Osteocyte (in vitro differentiated cells): Measurements from ENCODE around the gene CYB561. TPM values are rescaled to one million over a fixed set of nuclear protein-coding genes. Genes with fewer than 3 reads are reported as not detected.

Experiments used
- DNase-seq: peaks from one replicate; pipeline ENCODE4 v3.0.0; 2021; ENCODE audit warnings: mixed read lengths; ENCODE audit not compliant: unreplicated experiment; ENCODE audit errors: extremely low spot score
- H3K27ac Mint-ChIP-seq: one replicate; pipeline ENCODE4 v1.8.0; 2021; ENCODE audit warnings: mild to moderate bottlenecking, mixed read lengths; ENCODE audit not compliant: unreplicated experiment
- H3K27me3 Mint-ChIP-seq: one replicate; pipeline ENCODE4 v1.8.0; 2021; ENCODE audit warnings: mixed read lengths; ENCODE audit not compliant: unreplicated experiment
- H3K36me3 Mint-ChIP-seq: one replicate; pipeline ENCODE4 v1.8.0; 2021; ENCODE audit warnings: mixed read lengths; ENCODE audit not compliant: unreplicated experiment
- H3K4me1 Mint-ChIP-seq: one replicate; pipeline ENCODE4 v1.8.0; 2021; ENCODE audit warnings: mixed read lengths; ENCODE audit not compliant: unreplicated experiment
- H3K4me3 Mint-ChIP-seq: one replicate; pipeline ENCODE4 v1.8.0; 2021; ENCODE audit warnings: mild to moderate bottlenecking, moderate library complexity, mixed read lengths; ENCODE audit not compliant: unreplicated experiment
- H3K9me3 Mint-ChIP-seq: one replicate; pipeline ENCODE4 v1.8.0; 2021; ENCODE audit warnings: mixed read lengths; ENCODE audit not compliant: unreplicated experiment
- CTCF ChIP-seq: fragments of 200-600 bp; sonication (generic); IDR thresholded peaks from 2 replicates; pipeline ENCODE4 v1.5.0; 2021; ENCODE audit warnings: antibody characterized with exemption, mild to moderate bottlenecking, moderate library complexity
- total RNA-seq: library from RNA; stranded (reverse); gene quantifications from 2 replicates; pipeline ENCODE4 v1.2.1, GENCODE V29; 2021

The CYB561 gene
- total RNA-seq, 1 donor from 2014 or later, result 5.7 TPM

- no peak for TF ChIP-seq CTCF
- Mint-ChIP-seq H3K9me3 (no peaks in the 10 kb centered on the region), H3K4me1 (peaks cover 6% of the 10 kb centered on the region), H3K27me3 (peaks cover 7% of the 10 kb centered on the region), H3K27ac (no peak overlapping the region), H3K36me3 (no peaks in the 10 kb centered on the region), H3K4me3 (no peak overlapping the region)
- DNase-seq, result no peak
Measured at GRCh38 chr17:63483038-63483437, 36.9 kb upstream of the CYB561 start.

DNA sequence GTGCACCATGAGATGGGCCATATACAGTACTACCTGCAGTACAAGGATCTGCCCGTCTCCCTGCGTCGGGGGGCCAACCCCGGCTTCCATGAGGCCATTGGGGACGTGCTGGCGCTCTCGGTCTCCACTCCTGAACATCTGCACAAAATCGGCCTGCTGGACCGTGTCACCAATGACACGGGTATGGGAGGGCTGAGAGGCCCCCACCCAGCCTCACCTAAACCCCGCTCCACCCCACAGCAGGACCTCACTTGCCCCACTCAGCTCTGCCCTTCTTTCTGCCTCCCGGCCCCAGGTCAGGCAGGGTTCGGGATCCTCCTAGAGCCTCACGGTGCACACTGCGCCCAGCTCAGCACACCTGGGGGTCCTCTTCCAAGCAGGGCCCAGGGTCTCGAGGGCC lies 36.4 kb upstream of the CYB561 start:
- Mint-ChIP-seq H3K4me1 (peaks cover 12% of the 10 kb centered on the region), H3K27ac (no peak overlapping the region), H3K27me3 (peaks cover 6% of the 10 kb centered on the region), H3K9me3 (no peaks in the 10 kb centered on the region), H3K36me3 (no peaks in the 10 kb centered on the region), H3K4me3 (no peak overlapping the region)
- no peak for TF ChIP-seq CTCF
- no peak for DNase-seq

- DNase-seq, result no peak
- H3K36me3 Mint-ChIP-seq, result no peaks in the 10 kb centered on the region
- no peak overlapping the region for H3K27ac Mint-ChIP-seq
- no peak overlapping the region for H3K4me3 Mint-ChIP-seq
- H3K9me3 Mint-ChIP-seq, result no peaks in the 10 kb centered on the region
- no peak for TF ChIP-seq CTCF
- peaks cover 13% of the 10 kb centered on the region for H3K4me1 Mint-ChIP-seq
- H3K27me3 Mint-ChIP-seq, result peaks cover 2% of the 10 kb centered on the region
Measured at GRCh38 chr17:63481488-63481870, 35.4 kb upstream of the CYB561 start.

GRCh38 chr17:63480826-63481487 lies 34.9 kb upstream of the CYB561 start:
- Mint-ChIP-seq H3K27me3 (peaks cover 2% of the 10 kb centered on the region), H3K9me3 (no peaks in the 10 kb centered on the region), H3K27ac (no peak overlapping the region), H3K4me3 (no peak overlapping the region), H3K36me3 (no peaks in the 10 kb centered on the region), H3K4me1 (peaks cover 13% of the 10 kb centered on the region)
- DNase-seq, result no peak
- no peak for TF ChIP-seq CTCF

DNA sequence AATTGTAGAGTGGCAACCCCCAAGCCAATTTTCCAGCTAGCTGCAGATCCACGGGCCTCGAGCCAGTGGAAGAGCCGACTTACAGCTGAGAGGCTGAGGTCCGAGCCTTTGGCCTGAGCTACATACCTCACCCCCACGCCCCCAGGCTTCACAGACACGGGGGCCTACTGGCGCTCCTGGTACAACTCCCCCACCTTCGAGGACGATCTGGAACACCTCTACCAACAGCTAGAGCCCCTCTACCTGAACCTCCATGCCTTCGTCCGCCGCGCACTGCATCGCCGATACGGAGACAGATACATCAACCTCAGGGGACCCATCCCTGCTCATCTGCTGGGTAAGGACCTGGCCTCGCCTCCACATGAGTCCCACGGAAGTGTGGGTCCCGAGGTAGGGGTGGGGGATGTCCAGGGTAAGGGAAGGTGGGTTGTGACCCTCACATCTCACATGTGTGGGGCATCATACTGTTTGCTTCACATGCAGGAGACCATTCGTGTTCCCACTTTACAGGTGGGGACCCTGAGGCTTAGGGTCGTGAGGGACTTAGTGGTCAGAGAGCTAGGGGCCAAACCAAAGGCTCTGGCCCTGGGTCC lies 34.2 kb upstream of the CYB561 start:
- H3K9me3 Mint-ChIP-seq, result no peaks in the 10 kb centered on the region
- no peak overlapping the region for H3K4me3 Mint-ChIP-seq
- peaks cover 13% of the 10 kb centered on the region for H3K4me1 Mint-ChIP-seq
- TF ChIP-seq CTCF, result no peak
- no peaks in the 10 kb centered on the region for H3K36me3 Mint-ChIP-seq
- DNase-seq, result no peak
- H3K27me3 Mint-ChIP-seq, result peaks cover 5% of the 10 kb centered on the region
- H3K27ac Mint-ChIP-seq, result no peak overlapping the region
